ENCODE data around the gene FCHSD1.

DNA sequence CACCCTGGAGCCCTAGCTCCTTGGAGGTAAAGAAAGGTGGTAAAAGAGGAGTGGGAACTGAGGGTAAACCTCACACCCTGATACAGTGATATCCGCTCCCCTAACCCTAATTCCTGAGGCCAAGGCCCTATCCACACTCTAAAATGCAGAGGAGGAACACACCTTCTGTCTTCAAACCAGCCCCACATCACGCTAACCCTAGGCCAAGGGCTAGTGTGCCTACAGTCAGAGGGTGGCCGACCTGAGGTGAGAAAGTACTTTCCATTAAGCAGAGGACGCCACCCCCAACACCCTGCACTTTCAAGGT, 15.2 kb downstream of the FCHSD1 start:
- TF ChIP-seq, protein P1, sequence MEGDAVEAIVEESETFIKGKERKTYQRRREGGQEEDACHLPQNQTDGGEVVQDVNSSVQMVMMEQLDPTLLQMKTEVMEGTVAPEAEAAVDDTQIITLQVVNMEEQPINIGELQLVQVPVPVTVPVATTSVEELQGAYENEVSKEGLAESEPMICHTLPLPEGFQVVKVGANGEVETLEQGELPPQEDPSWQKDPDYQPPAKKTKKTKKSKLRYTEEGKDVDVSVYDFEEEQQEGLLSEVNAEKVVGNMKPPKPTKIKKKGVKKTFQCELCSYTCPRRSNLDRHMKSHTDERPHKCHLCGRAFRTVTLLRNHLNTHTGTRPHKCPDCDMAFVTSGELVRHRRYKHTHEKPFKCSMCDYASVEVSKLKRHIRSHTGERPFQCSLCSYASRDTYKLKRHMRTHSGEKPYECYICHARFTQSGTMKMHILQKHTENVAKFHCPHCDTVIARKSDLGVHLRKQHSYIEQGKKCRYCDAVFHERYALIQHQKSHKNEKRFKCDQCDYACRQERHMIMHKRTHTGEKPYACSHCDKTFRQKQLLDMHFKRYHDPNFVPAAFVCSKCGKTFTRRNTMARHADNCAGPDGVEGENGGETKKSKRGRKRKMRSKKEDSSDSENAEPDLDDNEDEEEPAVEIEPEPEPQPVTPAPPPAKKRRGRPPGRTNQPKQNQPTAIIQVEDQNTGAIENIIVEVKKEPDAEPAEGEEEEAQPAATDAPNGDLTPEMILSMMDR (conservative IDR thresholded peaks at IDR 0.05 in 1 of 2, IDR thresholded peaks at IDR 0.05 in 1 of 2; ENCODE audit: extremely low read depth in 1 of 2, insufficient read depth in 1 of 2, low read depth in 1 of 2, low read length in 2 of 2) = no peak
- no peak for TF ChIP-seq EZH2 (IDR thresholded peaks at IDR 0.05; ENCODE audit: borderline replicate concordance, low read length)

Measured in mammary epithelial cell (primary cell).